ENCODE results near the gene ASTE1. TPM values are rescaled to one million over a fixed set of nuclear protein-coding genes. Genes with fewer than 3 reads are reported as not detected.

Gene ASTE1
- total RNA-seq, 2 experiments from 2014 or later, result 25.6 to 26.6 TPM

GRCh38 chr3:131072845-131073244 is 46.2 kb upstream of the ASTE1 start:
- Mint-ChIP-seq H3K4me3 (no peak overlapping the region), H3K27me3 (no peaks in the 10 kb centered on the region), H3K27ac (no peak overlapping the region), H3K4me1 (ENCODE audit: low read depth) (no peaks in the 10 kb centered on the region), H3K36me3 (ENCODE audit: low read depth) (no peaks in the 10 kb centered on the region), H3K9me3 (no peaks in the 10 kb centered on the region)
- ChIA-PET CTCF (no interaction called here), POLR2A (no interaction called here)
- intact Hi-C loops (cut with DNase I, micrococcal nuclease), result no loop called here
- Histone ChIP-seq H3K27me3 (ENCODE audit: control insufficient read depth in 1 of 2, insufficient read depth in 2 of 2, low read length in 2 of 2) (no peaks in the 10 kb centered on the region), H3K27ac (ENCODE audit: low read depth in 1 of 2, low read length in 2 of 2) (no peak overlapping the region), H3K9me3 (ENCODE audit: control insufficient read depth in 1 of 2, insufficient read depth in 1 of 2, low read length in 2 of 2) (no peaks in the 10 kb centered on the region), H3K4me3 (ENCODE audit: low read length) (no peak overlapping the region), H3K4me1 (ENCODE audit: insufficient read depth, low read length) (peaks cover 2% of the 10 kb centered on the region), H3K36me3 (ENCODE audit: insufficient read depth, low read length) (no peaks in the 10 kb centered on the region)
- TF ChIP-seq CTCF (IDR thresholded peaks at IDR 0.05), result no peak
- ATAC-seq (ENCODE audit: poor library complexity), result no peak
- DNase-seq, result no peak

- Histone ChIP-seq H3K4me3 (ENCODE audit: low read length) (no peak overlapping the region), H3K4me1 (ENCODE audit: insufficient read depth, low read length) (peaks cover 2% of the 10 kb centered on the region), H3K27ac (ENCODE audit: low read depth in 1 of 2, low read length in 2 of 2) (no peak overlapping the region), H3K27me3 (ENCODE audit: control insufficient read depth in 1 of 2, insufficient read depth in 2 of 2, low read length in 2 of 2) (no peaks in the 10 kb centered on the region), H3K36me3 (ENCODE audit: insufficient read depth, low read length) (no peaks in the 10 kb centered on the region), H3K9me3 (ENCODE audit: control insufficient read depth in 1 of 2, insufficient read depth in 1 of 2, low read length in 2 of 2) (no peaks in the 10 kb centered on the region)
- DNase-seq, result no peak
- ATAC-seq (ENCODE audit: poor library complexity), result no peak
- POLR2A ChIA-PET, result no interaction called here
- no peak for TF ChIP-seq CTCF (IDR thresholded peaks at IDR 0.05)
- Mint-ChIP-seq H3K27ac (no peak overlapping the region), H3K4me1 (ENCODE audit: low read depth) (no peaks in the 10 kb centered on the region), H3K36me3 (ENCODE audit: low read depth) (no peaks in the 10 kb centered on the region), H3K27me3 (no peaks in the 10 kb centered on the region), H3K9me3 (no peaks in the 10 kb centered on the region), H3K4me3 (no peak overlapping the region)
- CTCF ChIA-PET, result no interaction called here
- intact Hi-C loops (cut with DNase I, micrococcal nuclease), result no loop called here
These were observed 45.5 kb upstream of the ASTE1 start for GRCh38 chr3:131072099-131072559.

- Histone ChIP-seq H3K27me3 (ENCODE audit: control insufficient read depth in 1 of 2, insufficient read depth in 2 of 2, low read length in 2 of 2) (no peaks in the 10 kb centered on the region), H3K4me3 (ENCODE audit: low read length) (no peak overlapping the region), H3K36me3 (ENCODE audit: insufficient read depth, low read length) (no peaks in the 10 kb centered on the region), H3K4me1 (ENCODE audit: insufficient read depth, low read length) (peaks cover 2% of the 10 kb centered on the region), H3K27ac (ENCODE audit: low read depth in 1 of 2, low read length in 2 of 2) (no peak overlapping the region), H3K9me3 (ENCODE audit: control insufficient read depth in 1 of 2, insufficient read depth in 1 of 2, low read length in 2 of 2) (no peaks in the 10 kb centered on the region)
- no peaks in the 10 kb centered on the region for H3K9me3 Mint-ChIP-seq
- no peak for ATAC-seq (ENCODE audit: poor library complexity)
- no peaks in the 10 kb centered on the region for H3K4me1 Mint-ChIP-seq (ENCODE audit: low read depth)
- no peaks in the 10 kb centered on the region for H3K36me3 Mint-ChIP-seq (ENCODE audit: low read depth)
- POLR2A ChIA-PET, result no interaction called here
- no peak overlapping the region for H3K4me3 Mint-ChIP-seq
- H3K27me3 Mint-ChIP-seq, result no peaks in the 10 kb centered on the region
- no peak overlapping the region for H3K27ac Mint-ChIP-seq
- intact Hi-C loops (cut with DNase I, micrococcal nuclease), result no loop called here
- CTCF ChIA-PET, result interaction anchor here (0.5 kb wide), 1 partner anchor 36 kb away, joined by 3 read pairs; no protein-coding TSS in a partner anchor
- TF ChIP-seq CTCF (IDR thresholded peaks at IDR 0.05), result no peak
- DNase-seq, result no peak
These were observed 41.4 kb upstream of the ASTE1 start for GRCh38 chr3:131067983-131068382.

Data from CD4-positive, alpha-beta T cell (primary cell).